A204.1 (cell line): Measurements from ENCODE around the gene ATG16L1.

Experiments used
- FAIRE-seq: peaks from 2 replicates; lab custom pipeline; 2012; peaks lifted over from hg19 to GRCh38; lab: Jason Lieb, UNC

The ATG16L1 gene

GRCh38 chr2:233260661-233261060 is 9.2 kb downstream of the ATG16L1 start:
- no peak for FAIRE-seq

- FAIRE-seq = no peak
Measured at GRCh38 chr2:233261819-233262555, 10.5 kb downstream of the ATG16L1 start.

GRCh38 chr2:233262562-233262961 is 11.1 kb downstream of the ATG16L1 start:
- FAIRE-seq = no peak

- FAIRE-seq = no peak
Measured at GRCh38 chr2:233263045-233263570, 11.6 kb downstream of the ATG16L1 start.

- no peak for FAIRE-seq
Measured at GRCh38 chr2:233264667-233265066, 13.2 kb downstream of the ATG16L1 start.

GRCh38 chr2:233265899-233266431 is 14.5 kb downstream of the ATG16L1 start:
- FAIRE-seq = no peak

GRCh38 chr2:233266481-233266880 is 15.0 kb downstream of the ATG16L1 start:
- no peak for FAIRE-seq

- no peak for FAIRE-seq
Measured at GRCh38 chr2:233267516-233268245, 16.2 kb downstream of the ATG16L1 start.

GRCh38 chr2:233270366-233270765 is 18.9 kb downstream of the ATG16L1 start:
- FAIRE-seq = no peak

- no peak for FAIRE-seq
Measured at GRCh38 chr2:233270951-233271350, 19.5 kb downstream of the ATG16L1 start.

- no peak for FAIRE-seq
Measured at GRCh38 chr2:233271693-233272092, 20.2 kb downstream of the ATG16L1 start.

- FAIRE-seq = no peak
Measured at GRCh38 chr2:233273120-233273519, 21.6 kb downstream of the ATG16L1 start.

GRCh38 chr2:233275223-233275622 is 23.8 kb downstream of the ATG16L1 start:
- no peak for FAIRE-seq

- FAIRE-seq = no peak
Measured at GRCh38 chr2:233278921-233279320, 27.4 kb downstream of the ATG16L1 start.

- no peak for FAIRE-seq
Measured at GRCh38 chr2:233280114-233280693, 28.7 kb downstream of the ATG16L1 start.

GRCh38 chr2:233281553-233281952 is 30.1 kb downstream of the ATG16L1 start:
- FAIRE-seq = no peak

- FAIRE-seq = no peak
Measured at GRCh38 chr2:233281992-233282603, 30.6 kb downstream of the ATG16L1 start.

- no peak for FAIRE-seq
Measured at GRCh38 chr2:233285921-233286320, 34.4 kb downstream of the ATG16L1 start.

GRCh38 chr2:233287871-233288270 is 36.4 kb downstream of the ATG16L1 start:
- FAIRE-seq = no peak

- FAIRE-seq = no peak
Measured at GRCh38 chr2:233288663-233289062, 37.2 kb downstream of the ATG16L1 start.

- FAIRE-seq = no peak
Measured at GRCh38 chr2:233289648-233290047, 38.2 kb downstream of the ATG16L1 start.

GRCh38 chr2:233290051-233290845 is 38.8 kb downstream of the ATG16L1 start:
- no peak for FAIRE-seq
